HG03439 (cell line): ENCODE measurements around the gene DDX31.
"Not testable (repeated sequence)": the region's sequence is repeated elsewhere in the genome, so short reads cannot be mapped to it uniquely, and the experiment has no call there.

Source experiments
- ATAC-seq: cut with Tn5 transposase; IDR thresholded peaks from one replicate; pipeline ENCODE4 v1.9.1; 2021; ENCODE audit warnings: mild to moderate bottlenecking, moderate library complexity; ENCODE audit not compliant: unreplicated experiment

Gene DDX31

DNA sequence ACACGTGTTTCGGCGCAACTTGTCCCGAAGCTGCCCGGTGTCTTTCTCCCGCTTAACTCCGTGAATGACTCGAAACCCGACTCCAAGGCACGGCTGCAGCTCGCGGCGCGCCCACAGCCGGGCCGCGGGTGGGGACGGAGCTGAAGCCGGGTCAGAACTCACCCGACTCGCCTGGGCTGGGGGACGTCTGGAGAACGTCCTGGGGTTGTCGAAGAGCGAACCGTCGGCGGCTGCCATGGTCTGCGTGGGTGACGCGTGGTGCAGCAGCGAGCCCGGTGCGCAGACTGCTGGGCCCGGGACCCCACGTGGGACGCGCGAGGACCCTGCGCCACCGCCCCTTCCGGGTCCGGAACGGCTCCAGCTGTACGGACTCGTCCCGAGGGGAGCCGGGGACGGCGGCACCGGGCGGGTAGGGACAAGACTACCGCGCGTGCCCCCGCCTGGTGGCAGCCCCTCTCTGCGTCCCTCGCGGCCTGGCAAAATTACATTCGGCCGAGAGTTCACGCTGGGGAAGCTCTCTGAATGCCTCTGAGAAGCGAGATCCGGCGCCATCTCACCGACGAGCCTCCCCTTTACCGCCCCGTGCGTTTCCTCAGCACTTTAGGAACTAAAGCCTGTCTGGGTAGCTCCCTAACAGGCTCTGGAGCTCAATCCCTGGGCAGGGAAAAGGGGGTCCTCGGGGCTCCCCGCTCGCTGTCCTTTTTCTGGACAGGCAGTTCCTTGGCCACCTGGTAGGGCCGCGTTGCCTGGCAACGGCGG is at the start of gene DDX31:
Gene DDX31, minus strand, starts transcription at position 286 of the 759 bp plus-strand sequence. Its CDS starts 49 bp downstream, at position 237.
- ATAC-seq = peak; percentile 68

DNA sequence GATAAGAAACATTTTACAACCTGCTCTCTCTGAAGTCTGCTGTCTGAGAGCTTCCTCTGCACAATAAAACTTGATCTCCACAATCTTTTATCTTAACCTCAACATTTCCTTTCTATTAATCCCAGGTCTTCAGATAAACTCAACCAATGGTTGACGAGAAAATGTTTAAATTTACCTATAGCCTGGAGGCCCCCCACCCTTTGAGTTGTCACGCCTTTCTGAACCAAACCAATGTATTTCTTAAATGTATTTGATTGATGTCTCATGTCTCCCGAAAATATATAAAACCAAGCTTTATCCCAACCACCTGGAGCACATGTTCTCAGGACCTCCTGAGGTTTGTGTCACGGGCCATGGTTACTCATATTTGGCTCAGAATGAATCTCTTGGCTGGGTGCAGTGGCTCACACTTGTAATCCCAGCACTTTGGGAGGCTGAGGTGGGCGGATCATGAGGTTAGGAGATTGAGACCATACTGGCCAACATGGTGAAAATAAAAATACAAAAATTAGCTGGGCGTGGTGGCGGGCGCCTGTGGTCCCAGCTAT is 48.7 kb upstream of the DDX31 start:
- ATAC-seq = not testable (repeated sequence)

DNA sequence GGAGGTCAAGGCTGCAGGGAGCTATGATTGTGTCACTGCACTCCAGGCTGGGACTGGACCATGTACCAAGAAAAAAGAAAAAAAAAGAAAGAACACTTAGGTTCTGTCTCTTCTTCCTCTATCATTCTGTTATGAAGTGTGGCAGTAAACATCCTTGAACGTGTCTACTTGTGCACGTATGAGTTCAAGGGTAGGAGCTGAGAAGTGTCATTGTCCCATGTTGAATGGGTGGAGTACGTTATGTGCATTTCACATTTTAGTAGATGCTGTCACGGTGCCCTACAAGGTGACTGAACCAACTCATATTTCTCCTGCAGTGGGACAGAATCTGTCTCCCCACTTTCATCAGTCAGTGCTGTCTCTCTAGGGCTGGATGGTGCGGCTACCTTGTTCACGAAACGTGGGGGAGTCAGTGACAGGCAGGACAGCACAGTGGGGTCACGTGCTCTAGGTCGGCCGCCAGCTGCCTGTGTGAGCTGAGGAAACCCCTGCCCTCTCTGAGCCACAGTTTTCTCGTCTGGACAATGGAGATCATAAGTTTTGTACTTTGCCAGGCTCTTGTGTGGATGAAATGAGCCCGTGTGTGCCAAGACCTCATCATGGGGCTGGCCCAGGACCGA is 47.7 kb upstream of the DDX31 start:
- ATAC-seq = no peak

DNA sequence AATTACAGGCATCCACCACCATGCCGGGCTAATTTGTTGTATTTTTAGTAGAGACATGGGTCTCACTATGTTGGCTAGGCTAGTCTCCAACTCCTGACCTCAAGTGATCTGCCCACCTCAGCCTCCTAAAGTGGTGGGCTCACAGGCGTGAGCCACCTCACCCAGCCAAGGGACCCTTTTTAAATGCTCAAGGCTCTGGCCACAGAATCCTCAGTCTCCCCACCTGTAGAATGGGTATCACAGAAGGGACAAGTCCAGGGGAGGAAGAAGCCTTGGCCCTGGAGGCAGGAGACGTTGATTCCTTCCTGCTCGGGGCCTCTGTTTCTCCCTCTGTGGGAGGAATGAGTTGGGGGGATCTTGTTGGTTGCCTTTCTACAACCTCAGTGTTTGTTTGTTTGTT is 46.2 kb upstream of the DDX31 start:
- ATAC-seq = no peak

DNA sequence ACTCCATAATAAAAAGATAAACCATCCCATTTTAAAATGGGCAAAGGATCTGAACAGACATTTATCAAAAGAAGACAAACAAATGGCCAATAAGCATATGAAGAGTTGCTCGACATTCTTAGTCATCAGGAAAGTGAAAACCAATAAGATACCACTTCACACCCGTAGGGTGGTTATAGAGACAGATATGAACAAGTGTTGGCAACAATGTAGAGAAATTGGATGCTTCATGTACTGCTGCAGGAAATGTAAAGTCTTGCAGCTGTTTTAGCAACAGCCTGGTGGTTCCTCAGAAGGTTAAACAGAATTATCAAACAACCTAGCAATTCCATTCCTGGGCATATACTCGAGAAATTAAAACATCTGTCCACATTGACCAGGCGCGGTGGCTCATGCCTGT is 43.0 kb upstream of the DDX31 start:
- ATAC-seq = no peak

DNA sequence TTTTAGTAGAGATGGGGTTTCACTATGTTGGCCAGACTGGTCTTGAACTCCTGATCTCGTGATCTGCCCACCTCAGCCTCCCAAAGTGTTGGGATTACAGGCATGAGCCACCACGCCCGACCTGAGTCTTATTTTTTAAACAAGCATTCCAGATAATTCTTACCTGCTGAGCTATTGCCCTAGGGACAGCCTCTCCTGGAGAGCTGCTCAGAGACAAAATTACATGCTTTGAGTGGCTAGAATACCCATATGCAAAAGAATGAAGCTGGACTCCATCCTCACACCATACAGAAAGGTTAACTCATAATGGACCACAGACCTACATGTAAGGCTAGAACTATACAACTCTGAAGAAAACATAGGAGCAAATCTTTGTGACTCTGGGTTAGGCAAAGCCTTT is 42.1 kb upstream of the DDX31 start:
- ATAC-seq = no peak

DNA sequence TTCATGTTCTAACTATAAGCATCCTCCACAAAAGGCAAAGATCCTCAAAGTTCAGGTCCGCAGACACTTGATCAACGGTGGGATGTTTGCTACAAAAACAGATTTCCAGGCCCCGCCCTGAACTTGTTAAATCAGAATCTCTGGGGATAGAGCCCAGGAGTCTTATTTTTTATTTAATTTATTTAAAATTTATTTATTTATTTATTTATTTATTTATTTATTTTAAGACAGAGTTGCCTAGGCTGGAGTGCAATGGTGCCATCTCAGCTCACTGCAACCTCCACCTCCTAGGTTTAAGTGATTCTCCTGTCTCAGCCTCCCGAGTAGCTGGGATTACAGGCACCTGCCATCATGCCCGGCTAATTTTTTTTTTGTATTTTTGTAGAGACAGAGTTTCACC is 41.4 kb upstream of the DDX31 start:
- ATAC-seq = not testable (repeated sequence)

DNA sequence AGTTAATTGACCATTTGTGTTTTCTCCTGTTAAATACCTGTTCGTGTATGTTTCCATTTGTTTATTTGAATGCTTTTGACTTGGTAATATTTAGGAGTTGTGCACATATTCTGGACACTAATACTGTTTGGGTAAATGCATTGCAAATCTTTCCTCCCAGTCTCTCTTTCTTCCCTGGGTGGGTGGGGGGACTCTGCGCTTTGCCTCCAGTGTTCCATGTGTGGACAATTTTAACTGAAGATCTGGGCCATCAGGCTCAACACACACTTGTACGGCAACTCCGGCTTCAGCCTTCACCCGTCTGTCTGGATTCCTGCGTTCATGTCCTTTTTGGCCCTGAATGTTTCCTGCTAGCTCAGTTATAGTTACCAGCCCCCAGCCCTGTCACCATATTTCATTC is 40.5 kb upstream of the DDX31 start:
- no peak for ATAC-seq

DNA sequence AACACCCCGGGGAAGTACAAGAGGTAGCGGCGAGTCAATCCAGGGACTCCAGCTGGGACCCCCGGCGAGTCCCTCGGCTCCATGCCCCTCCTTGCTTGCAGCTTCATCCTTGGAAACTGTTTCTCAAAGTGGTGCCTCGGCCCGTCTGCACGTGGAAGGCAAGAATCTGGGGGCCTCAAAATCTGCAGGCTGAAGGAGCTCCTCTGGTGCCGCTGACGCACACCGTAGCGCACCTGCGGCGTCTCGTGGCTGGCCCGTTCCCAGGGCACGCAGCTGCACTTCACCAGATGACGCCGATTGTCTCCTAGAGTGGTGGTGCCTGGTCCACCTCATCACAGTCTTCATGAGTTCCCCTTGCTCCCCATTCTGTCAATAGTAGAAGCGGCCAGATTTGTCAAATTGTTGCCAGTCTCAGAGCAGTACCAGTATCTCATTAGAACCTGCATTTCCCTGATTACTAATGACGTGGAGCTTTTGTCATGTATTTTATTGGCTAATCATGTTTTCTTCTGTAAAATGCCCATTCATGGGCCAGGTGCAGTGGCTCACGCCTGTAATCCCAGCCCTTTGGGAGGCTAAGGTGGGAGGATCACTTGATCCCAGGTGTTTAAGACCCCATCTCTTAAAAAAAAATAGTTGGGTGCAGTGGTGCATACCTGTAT is 39.1 kb upstream of the DDX31 start:
- no peak for ATAC-seq

DNA sequence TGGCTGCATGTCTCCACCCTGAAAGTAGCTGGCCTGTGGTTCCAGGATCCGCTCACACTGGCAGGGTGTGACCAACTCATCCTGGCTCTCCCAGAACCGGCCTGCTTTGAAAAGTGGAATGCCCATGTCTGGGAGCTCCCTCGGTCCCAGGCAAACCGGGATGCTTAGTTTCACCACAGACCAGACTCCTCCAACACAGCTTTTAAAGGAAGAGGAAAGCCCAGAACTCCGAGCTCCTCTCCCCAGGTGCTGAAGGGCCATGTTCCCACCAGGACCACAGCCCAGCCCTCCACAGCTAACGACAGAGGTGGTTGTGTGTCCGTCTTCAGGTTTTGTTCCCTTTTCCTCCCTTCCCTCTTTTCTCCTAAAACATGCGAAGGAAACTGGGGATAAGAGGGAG is 38.5 kb upstream of the DDX31 start:
- no peak for ATAC-seq

DNA sequence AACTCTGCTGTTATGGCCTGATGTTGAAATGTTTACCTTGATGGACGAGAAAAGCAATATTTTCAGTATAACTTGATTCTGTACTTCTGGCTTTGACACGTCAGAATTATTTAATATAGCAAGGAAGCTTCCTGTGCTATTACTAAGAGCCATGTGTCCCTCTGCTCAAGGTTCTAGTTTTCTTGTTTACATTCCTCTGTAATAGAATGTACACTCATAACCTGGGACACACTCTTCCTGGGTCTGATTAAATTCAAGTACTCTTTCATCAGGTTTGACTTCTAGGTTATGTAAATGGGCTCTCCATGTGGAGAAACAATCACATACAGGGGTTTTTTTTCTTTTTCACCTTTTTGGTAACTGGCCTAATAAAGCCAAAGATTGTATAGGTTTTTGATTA is 33.6 kb upstream of the DDX31 start:
- ATAC-seq = no peak

DNA sequence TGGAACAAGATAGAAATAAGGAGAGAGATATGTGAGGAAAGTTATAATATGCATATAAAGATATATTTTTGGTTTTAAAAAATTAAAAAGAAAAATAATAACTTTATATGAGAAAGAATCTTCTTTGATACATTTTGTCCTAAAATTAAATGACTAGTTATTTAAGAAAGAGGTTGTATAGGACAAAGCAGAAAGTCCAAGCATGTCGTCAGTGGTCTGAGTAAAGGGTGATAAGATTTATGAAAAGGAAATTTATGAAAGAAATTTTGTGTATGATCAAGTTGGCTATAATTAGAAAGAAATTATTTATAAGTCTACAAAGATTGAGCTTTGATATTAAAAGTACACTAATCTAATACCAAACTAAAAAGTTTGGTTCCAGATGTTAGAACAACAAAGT is 32.5 kb upstream of the DDX31 start:
- no peak for ATAC-seq

DNA sequence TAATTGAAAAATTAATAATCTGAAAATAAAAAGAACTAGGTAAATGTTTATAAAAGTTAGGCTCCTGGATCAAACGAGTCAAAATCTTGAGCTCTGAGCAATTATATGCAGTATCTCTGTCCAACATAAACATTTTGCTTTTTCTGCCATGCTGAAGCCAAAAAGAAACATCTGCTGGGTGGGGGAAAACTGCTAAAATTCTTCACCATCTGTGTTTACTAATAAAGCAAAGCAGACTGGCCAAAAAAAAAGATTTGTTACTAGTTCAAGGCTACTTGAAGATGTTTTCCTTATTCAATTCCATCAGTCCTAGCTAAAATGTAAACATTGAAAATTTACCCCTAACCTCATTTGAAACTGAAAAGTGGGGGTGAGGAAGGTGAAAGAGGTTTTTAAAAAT is 30.2 kb upstream of the DDX31 start:
- no peak for ATAC-seq

DNA sequence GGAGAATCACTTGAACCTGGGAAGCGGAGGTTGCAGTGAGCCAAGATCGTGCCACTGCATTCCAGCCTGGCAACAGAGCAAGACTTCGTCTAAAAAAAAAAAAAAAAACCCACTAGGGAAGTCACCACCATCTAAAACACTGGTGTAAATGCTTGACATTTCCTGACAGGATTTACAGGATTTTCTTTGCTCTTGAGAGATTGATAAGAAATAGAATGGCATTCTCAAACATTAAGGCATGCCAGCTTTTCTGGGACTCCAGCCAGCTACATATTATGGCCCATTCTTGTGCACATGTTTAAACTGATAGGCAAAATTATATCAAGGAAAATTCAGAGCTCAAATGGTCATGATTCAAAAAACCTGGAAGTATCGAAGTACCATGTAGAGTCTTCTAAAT is 29.2 kb upstream of the DDX31 start:
- no peak for ATAC-seq

DNA sequence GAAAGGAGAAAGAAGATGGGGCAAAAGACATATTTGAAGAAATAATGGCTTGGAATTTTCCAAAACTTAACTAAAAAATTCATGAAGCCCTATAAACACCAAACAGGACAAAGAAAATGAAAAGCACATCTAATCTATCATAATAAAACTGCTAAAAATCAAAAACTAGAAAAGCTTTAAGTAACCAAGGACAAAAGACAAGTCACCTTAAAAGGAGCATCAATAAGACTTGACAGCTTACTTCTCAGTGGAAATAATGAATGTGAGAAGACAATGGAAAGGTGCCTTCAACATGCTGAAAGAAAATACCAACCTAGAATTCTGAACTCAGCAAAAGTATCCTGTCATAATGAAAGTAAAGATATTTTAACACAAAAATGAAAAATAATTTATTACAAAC is 27.4 kb upstream of the DDX31 start:
- no peak for ATAC-seq

DNA sequence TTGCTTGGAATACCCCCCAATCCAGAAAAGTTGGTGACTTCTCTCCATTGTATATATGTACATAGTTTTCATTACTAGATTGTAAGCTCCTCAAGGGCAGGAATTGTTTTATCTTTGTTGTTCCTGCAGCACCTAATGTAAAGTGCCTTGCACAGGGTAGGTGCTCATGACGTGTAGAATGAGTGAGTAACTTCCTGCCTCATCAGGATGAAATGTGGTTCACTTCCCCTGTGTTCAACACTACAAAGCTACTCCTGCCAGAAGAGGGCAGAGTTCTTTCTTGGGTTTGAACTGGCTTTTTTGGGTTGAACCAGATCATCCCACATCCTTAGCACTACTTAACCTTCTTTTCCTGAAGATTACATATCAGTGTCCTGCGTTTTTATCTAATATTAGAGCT is 24.4 kb upstream of the DDX31 start:
- ATAC-seq = no peak

DNA sequence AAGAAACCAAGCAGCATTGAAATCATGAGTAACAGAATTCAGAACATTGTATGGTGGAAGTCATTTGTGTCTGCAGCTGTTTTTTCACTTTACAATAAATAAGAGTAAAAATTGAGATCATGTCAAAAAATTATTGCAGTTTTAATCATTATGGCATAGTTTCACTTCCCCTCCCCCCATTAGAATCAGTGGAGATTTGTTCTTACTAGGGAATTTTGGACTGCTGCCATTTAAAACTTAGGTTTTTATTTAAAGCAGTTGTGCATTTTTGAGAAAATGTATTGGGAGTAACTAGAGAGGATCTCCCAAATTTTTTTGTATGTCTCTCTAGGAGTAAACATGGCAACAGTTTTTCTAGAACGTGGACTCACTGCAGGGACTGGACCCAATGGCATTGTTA is 20.9 kb upstream of the DDX31 start:
- no peak for ATAC-seq

DNA sequence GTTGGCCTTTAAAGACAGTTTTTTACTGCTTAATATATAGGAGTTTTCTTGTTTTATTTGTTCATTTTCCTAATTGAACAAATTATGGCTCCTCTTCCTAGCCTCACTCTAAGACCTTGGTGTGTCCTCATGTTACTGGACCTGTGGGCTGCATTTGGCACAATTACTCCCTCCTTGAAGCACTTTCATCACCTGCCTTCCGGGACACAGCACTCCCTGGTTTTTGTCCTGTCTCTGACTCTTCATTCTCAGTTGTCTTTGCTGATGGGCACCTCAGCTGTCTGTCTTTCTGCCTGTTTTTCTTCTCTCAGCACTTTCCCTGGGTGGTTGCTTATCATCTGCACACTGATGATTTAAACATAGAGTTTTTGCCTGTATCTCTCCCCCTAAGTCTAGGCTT is 14.1 kb upstream of the DDX31 start:
- no peak for ATAC-seq

DNA sequence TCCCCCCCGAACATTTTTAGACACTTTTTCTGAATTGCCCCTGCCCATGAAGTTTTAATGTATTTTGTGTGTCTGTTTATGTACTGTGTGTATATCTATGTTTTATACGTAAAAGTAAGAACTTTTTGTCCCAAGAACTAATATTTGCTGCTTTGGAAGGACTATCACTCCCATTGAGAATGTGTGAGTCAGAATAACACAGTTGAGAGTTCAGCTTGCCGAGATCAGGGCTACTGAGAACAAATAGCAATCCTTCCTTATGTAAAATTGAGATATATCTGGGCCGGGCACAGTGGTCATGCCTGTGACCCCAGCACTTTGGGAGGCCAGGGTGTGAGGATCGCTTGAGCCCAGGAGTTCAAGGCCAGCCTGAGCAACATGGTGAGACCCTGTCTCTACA is 11.8 kb upstream of the DDX31 start:
- ATAC-seq = no peak

DNA sequence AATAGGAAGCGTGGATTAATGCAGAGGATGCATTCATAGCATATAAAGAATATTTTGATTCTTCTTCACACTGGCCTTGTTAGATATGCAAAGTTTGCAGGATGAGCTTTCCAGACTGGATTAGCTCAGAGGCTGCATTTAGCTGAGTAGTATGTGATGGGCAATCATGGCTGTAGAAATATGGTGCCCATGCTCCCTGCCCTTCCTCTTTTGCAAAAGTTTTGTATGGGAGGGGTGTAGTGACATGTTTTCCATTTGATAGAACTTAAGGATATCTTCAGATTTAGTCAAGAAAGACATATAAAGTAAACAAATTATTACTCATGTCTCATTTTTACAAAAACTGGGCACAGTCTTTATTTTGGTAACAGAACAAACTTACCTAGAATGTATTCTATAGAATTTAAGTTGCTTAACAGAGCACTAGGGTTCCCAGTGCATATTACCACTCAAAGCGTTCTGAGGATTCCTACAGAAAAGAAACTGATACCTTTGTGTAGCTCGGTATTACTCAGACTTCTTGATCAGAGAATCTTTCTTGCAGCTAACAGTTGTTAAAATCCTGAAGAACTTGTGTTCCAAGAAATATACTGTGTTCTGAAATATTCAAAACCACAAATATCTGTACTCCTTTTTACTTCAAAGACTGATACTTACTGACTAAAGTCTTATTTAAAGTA is 10.3 kb upstream of the DDX31 start:
- ATAC-seq = no peak

DNA sequence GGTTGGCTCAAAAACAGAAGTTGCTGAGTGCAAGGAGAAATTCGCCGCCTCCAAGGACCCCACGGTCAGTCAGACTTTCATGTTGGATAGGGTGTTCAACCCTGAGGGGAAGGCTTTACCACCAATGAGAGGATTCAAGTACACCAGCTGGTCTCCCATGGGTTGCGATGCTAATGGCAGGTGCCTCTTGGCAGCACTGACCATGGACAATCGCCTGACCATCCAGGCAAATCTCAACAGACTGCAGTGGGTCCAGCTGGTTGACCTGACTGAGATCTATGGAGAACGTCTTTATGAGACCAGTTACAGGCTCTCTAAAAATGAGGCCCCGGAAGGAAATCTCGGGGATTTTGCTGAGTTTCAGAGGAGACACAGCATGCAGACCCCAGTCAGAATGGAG is 8.2 kb upstream of the DDX31 start:
- no peak for ATAC-seq
